NCI-H510A (cell line): ENCODE results near the gene LYPLAL1.
"Not testable (repeated sequence)": the region's sequence is repeated elsewhere in the genome, so short reads cannot be mapped to it uniquely, and the experiment has no call there.

Source experiments
- DNase-seq: peaks from one replicate; lab custom pipeline; 2025; lab: John Stamatoyannopoulos, UW

The LYPLAL1 gene

DNA sequence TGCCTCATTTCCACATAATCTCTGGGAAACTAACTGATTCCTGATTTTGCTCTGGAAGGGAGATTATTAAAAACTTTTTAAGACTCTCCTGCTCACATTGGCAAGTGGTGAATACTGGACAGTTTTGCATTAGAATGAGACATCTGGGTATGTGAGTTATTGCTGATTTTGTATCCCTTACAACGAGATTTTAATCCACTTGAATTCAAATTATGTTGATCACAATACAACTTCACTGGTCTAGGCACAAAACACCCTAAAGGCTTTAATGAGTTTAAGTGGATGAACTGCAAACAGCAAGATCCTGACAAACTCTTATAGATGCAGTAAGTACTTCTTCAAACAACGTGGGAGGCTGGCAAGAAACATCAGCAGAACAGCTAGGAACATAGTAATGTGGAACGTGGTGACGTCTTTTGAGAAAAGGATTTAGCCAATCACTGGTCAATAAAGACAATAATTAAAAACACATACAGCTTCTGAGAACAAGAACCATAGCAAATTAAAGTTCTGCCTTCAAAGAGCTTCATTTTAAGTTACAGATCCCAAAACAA lies 10.2 kb upstream of the LYPLAL1 start:
- no peak for DNase-seq

DNA sequence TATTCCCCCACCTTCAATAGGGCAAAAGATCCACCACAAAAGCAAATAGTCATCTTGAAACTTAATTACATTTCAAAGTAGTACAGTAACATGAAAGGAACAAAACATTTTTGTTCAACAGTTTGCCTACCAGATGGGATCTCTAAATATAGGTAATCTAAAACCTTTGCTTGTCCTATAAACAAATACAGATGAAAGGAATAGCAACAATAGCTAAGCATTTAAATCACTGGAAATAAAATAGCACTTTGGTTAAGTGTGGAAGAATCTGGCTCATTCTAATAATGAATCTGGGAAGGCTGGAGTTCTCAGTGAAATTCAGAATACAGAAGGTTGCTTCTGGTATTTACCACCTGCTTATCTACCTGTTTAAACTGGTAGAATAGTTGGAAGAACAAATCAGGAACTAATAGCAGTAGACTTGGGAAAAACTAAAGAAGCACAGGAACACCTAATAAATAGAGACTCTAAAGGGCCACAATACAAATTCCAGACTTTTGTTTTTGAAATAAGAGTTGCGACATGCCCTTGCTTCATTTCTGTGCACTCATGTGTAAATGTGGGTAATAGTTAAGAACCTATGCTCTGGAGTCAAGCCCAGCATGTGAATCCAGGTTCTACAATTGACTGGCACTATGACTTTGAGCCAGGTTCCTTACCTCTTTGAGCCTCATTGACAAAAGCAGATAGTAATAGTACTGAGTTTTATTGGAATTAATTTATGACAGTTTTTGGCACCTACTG lies 2.3 kb upstream of the LYPLAL1 start:
- DNase-seq: no peak

DNA sequence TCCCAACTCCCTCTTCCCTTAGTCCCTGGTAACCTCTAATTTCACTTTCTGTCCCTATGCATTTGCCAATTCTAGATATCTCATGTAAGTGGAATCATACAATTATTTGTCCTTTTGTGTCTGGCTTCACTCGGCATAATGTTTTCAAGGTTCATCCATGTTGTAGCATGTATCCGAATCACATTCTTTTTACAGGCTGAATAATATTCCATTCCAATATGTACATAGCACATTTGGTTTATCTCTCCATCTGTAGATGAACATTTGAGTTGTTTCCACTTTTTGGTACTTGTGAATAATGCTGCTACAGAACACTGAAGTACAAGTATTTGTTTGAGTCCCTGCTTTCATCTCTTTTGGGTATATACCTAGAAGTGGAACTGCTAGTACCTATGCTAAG lies 857 bp upstream of the LYPLAL1 start:
- no peak for DNase-seq

DNA sequence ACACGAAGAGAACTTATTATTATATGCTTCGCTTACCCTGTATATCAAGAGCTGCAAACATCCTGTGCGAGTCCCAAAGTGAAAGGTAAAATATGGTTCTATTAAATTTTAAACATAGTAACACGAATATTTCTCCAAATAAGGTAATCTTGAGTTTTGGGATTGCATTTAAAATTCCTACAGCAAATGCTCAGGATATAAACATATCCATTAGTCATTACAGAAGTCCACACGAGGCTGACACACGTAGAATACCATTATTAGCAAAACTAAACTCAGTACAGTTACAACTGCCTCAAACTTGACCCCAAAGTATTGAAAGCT lies 282 bp upstream of the LYPLAL1 start:
- no peak for DNase-seq

DNA sequence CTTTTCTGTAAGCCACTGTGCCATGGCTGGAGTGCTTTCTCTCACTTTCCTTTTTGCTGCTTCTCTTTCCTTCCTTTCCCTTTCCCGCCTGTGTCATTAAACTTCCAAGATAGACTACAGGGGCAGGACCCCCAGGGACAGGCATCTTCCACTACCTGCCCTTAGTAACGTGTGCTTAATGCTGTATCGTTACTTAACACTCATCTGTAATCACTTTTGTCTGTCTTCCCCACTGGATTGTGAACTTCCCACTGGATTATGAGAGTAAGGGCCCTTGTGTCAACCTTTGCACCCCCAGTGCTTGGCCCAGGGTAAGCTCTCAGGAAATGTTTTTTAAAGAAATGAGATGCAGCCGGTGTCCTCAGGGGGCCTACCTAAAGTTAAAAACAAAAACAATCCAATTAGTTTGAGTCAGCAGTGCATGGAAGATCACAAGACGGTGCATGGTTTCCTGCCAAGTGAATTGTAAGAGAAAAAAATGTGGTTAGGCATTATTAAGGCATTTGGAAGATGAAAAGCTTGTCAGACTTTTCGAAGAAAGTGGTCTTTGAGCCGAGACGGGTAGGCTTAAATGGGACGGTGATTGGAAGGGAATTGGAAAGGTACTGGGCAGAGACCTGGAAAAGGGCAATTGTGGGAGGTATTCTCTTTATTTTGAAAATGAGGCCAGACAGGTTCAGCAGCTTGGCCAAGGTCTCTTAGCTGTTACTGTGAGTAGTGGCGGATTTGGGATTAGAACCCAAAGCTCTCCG lies 958 bp downstream of the LYPLAL1 start:
- no peak for DNase-seq

DNA sequence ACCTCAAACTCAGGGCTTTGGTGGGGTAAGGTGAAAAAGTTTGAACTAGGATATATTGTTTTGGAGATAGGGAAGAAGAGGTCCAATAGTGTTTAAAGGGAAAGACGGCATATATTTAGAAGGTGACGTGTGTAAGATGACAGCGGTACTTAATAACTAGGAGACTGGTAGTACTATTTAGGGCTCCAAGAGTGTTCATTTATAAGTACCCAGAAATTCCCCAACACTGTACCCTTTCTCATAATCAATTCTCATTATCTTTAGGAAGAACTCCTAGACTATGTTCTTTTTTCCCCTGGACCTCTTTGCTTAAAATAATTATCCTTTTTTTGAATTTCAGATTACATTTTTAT lies 1.5 kb downstream of the LYPLAL1 start:
- DNase-seq: no peak

DNA sequence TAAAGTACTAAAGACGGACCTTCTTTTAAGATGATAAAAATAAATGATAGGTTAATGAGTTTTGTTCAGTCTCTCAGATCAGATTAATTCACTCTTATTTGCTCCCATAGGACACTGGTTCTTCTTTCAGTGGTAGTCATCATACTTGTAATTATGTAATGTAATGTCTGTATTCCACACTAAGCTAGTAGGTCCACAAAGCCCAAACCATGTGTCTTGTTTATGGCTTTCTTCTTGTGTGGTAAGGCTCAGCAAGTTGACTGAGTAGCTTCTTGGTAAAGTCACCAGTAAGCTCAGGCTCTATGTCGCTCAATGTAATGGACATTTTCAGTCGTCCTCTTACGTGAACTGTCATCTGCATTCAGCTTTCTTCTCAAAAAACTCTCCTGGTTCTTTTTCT lies 2.5 kb downstream of the LYPLAL1 start:
- no peak for DNase-seq

DNA sequence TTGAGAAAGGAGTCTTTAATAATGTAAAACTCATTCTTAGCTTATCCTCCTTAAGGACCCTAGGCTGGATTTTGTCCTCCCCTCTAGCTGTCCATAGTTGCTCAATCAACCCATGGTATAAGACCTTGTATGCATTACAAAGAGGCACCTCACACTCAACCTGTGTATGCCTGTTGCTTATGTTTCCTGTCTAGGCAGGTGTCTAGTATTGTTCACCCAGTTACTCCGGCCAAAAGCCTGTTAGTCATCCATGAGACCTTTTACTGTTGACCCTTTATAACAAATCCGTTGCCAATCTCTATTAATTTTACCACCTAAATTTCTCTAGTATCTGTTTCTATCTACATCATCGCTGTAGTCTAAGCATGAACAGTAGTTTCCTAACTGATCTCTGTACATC lies 3.7 kb downstream of the LYPLAL1 start:
- no peak for DNase-seq

DNA sequence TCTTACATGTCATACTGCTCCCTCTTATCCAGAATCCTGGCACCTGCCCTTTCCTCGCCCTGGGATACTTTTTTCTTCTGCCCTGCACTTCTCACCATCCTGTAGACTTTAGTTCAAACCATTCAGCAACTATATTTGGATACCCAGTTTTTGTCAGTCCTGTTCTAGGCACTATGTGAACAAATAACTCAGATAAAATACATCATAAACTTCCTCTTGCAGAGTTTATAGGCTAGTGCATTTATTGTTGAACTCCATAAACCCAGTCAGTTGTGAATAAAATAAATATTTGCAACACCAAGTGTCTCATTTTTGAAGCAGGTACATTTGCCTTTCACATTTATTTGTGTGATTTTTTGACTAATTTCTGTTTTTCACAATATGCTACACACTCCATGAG lies 4.3 kb downstream of the LYPLAL1 start:
- DNase-seq: no peak

DNA sequence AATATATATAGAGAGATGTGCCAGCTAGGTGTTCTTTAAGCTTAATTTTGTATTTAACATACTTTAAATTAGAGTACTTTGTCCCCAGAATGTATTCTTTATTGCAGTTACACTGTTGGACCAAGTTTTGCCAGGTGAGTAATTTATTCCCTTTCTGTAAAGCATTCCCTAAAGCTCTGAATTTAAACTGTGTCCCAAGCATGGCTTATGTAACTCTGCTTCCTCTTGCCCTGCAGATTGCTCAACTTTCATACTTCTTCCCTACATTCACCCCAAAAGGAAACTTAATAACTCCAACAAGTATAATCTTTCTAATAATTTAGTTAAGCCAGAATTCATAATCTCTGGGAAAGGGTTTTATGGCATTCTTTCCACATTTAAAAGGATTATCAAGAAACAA lies 5.6 kb downstream of the LYPLAL1 start:
- DNase-seq: no peak

DNA sequence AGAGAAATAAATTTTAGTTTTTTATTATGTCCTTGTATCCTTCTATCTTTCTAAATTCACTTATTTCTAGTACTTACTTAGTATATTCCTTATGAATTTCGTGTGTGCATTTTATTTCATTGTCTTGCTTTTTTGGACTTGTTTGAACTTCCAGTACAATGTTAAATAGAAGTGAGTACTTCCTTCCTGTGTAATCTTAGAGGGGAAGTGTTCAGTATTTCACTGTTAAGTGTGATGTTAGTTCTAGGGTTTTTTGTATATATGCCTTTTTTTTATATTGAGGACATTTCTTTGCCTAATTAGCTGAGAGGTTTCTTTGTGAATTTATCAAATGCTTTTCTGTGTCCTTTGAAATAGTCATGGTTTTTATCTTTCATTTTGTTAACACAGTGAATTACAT lies 10.7 kb downstream of the LYPLAL1 start:
- no peak for DNase-seq

DNA sequence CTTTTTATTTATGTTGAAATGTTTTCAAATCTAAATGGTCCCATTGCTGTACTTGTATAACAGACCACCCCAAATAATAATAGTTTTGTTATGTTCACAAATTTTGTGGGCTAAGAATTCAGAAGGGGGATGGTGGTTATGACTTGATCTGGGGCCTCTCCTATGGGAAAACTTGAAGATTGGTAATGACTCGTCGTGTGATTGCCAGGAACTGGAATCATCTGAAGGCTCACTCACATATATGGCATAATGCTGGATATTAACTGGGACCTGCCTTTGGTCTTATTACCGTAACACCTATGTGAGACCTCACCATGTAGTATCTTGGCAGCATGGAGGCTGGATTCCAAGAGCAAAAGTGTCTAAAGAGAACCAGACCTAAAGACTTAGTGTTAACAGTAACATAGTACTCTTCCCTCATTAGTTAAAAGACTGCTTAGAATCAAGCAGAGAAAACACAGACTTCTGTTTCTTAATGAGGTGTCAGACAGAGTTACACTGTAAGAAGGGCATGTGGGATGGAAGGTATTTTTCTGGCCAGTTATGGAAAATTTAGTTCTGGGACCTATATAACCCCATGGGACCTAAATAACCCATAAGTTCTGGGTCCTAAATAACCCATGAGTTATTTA lies 11.9 kb downstream of the LYPLAL1 start:
- DNase-seq: no peak

DNA sequence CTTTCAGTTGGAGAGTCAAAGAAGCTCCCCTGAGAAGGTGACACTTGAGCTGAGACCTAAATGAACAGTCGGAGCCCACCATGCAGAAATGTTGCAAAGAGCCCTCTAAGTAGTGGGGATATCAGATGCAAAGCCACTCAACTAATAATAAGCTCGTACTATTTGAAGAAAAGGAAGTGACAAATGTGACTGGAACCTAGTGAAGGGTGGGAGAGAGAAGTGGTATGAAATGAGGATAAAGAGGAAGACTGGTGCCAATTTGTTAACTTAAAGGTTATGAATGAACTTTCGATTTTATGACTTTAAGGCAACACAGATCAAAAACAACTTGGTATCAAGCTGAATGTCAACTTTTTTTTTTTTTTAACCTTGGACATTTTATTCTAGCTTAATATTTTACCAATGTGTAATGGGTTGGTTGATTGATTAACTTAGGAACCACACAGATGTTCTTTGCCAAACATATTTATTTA lies 14.7 kb downstream of the LYPLAL1 start:
- DNase-seq: no peak

DNA sequence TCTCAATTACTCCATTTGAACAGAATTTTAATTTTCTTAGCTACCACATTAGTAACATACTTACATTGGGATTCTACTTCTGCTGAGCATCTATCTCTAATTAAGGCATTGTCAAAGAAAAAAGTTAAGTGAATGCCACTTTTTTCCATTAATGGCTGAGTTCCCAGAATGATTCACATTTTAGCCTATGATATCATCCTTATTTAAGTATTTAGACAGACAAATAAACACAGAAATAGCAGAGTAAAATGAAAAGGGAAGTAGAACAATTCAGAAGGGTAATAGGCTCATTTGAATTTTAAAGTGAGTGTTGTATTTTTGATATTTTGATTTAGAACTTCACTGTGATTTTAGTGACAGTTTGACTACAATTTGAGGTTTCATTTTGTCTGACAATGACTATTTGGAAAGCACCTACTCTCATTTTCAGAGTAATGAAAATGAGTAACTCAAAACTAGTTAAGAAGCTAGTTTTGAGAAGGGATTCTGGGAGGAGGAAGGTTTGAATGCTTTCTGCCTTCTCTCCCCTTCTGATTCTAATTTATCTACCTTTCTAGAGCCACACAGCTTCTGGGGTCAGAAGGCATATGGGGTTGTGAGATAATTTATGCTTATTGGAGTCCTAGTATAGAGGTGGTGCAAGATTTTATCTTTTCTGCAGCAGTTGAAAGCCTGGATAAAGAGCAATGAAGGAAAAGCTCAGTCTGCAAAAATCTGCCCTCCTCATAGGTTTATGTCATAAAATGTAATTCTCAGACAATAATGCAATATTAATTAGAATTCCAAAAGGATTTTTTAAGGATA lies 15.5 kb downstream of the LYPLAL1 start:
- DNase-seq: no peak

DNA sequence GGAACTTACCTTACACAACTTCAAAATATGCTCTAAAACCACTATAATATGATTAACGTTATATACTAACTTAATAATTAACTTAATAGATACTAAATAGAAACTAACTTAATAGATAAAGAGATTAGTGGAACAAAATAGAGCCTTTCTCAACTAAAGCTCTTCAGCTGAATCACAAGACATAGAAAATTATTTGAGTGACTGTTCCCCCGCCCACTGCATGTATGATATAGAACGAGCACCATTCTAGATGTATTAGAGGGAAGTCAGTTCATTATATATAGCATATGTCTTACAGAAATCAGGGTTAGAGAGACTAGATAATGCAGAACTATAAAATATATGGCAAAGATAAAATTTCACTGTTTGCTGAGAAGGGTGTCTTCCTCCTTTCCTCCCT lies 16.3 kb downstream of the LYPLAL1 start:
- DNase-seq: no peak

DNA sequence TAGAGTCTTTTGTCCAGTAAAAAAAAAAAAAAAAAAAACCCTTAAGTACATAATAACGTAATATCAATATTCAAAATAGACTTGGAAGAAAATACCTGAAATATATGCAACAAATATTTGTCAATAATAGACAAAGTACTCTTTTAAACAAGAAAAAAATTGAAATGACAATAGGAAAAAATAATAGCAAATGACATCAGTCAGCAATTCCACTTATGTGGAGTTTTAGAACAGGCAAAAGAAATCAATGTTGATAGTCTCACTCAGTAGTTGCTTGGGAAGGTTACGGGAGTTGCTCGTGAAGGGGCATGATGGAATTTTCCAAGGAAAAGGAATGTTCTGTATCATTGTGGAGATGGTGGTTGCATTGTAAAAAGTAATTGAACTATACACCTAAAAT lies 16.9 kb downstream of the LYPLAL1 start:
- no peak for DNase-seq

DNA sequence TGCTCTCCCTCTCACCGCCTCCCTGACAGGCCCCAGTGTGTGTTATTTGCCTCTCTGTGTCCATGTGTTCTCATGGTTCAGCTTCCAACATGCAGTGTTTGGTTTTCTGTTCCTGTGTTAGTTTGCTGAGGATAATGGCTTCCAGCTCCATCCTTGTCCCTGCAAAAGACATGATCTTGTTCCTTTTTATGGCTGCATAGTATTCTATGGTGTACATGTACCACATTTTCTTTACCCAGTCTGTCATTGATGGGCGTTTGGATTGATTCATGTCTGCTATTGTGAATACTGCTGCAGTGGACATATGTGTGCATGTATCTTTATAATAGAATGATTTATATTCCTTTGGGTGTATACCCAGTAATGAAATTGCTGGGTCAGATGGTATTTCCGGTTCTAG lies 22.2 kb downstream of the LYPLAL1 start:
- DNase-seq: not testable (repeated sequence)

DNA sequence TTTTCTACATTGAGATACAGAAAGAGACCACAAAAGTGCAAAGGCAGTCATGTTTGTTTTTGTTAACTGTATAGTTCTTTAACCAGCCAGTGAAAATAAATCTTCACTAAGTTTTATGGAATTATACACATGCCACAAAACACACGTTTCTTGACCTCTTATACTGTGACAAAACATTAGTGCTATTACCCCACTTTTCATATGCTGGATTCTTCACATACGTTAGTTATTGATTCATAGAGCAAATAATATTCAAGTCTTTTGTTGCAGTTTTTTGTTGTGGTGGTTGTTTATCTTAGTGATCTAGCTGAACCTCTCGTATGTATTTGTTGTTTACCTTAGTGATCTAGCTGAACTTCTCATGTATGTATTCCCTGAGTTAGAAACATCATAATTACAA lies 28.0 kb downstream of the LYPLAL1 start:
- no peak for DNase-seq

DNA sequence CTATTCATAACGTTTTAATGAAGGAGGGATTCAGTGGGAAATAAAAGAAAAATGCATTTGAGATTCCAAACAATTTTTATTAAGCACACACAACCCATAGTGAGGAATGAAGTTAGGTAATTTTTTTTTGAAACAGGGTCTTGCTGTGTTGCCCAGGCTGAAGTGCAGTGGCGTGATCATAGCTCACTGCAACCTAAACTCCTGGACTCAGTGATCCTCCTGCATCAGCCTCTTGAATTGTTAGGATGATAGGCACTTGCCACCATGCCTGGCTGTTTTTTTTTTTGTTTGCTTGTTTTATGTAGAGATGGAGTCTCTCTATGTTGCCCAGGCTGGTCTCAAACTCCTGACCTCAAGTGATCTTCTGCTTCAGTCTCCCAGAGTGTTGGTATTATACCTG lies 28.9 kb downstream of the LYPLAL1 start:
- DNase-seq: no peak

DNA sequence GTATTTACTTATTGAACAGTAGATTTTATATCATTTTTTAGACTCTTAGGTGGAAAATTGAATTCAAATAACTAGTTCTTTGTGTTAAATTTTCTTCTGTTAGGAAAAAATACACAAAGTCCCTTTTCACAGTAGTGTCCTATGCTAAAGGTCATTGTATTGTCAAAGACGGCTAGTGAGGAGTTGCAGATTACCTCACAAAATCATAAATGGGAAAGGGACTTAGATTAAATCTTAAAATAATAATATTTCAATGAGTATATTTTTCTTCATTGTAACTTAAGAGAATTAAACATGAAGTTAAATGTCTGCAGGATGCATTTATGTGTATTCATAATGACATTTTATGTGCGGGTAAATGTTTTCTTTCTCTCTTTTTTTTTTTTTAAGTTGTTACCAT lies 32.7 kb downstream of the LYPLAL1 start:
- no peak for DNase-seq

DNA sequence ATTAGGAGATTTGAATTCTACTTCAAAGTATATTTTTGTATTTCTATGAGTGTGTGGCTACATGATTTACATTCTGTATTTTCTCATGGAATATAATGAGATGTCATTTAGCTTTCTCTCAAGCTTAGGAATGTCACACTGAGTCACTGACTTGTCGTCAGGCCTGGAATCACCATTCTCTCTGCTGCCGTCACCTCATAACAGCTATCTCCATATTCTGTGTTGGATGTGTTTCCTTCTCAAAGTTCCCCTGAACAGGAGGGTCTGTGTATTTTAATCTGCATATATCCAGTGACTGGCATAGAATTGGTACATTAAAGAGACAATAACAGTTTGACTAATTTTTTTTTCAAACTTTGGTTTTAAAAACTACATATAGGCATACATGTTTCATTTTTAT lies 35.9 kb downstream of the LYPLAL1 start:
- DNase-seq: no peak

DNA sequence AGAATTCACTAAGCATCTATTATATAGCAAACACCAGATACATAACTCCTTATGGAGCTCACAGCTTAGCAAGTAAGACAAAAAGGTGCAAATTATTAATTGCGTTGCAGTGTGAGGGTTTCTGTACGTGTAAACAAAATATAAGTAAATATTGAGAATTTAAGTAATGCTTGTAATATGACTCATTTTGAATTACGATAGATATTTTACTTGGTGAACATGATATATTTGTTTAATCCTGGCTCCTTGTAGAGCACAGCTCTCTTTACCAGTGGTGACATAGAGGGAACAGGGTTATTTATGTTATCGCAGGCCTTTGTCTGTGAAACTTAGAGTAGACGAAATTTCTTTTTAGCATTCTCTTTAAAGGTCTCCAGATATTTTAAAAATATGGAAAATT lies 36.4 kb downstream of the LYPLAL1 start:
- DNase-seq: no peak
